Pancreas (tissue), 10 donors: ENCODE measurements around the gene CHST8. TPM values are rescaled to one million over a fixed set of nuclear protein-coding genes. Genes with fewer than 3 reads are reported as not detected.

ENCODE experiments used
- ATAC-seq, 4 donors: fragments of 200-7000 bp; cut with Tn5 transposase; one replicate each; pipeline versions ENCODE4 v1.8.0 to v1.9.1; 2020; ENCODE audit warnings: mild to moderate bottlenecking in 4 of 4, moderate library complexity in 4 of 4
- DNase-seq, 6 donors: peaks; one replicate each; pipeline ENCODE4 v3.0.0-alpha.2; 2020
- FAIRE-seq: peaks from 2 replicates; lab custom pipeline; 2012; peaks lifted over from hg19 to GRCh38; lab: Jason Lieb, UNC
- H3K27ac ChIP-seq, 4 donors: fragments of 200-600 bp; sonication (generic); 1 replicate in 3 of 4; 2 replicates in 1 of 4; pipeline versions ENCODE4 v1.5.0 to v1.8.0; 2020
- H3K27me3 ChIP-seq, 4 donors: fragments of 200-600 bp; one replicate each; pipeline ENCODE4 v1.8.0; 2021
- H3K36me3 ChIP-seq, 3 donors: fragments of 200-600 bp; sonication (generic) in 1 of 3; one replicate each; pipeline versions ENCODE4 v1.5.0 to v1.8.0; 2020 to 2021
- H3K4me1 ChIP-seq, 3 donors: fragments of 200-600 bp; one replicate each; pipeline ENCODE4 v1.8.0; 2021
- H3K4me3 ChIP-seq, 4 donors: fragments of 200-600 bp; sonication (generic) in 2 of 4; one replicate each; pipeline versions ENCODE4 v1.5.0 to v1.8.0; 2020 to 2021
- H3K9me3 ChIP-seq, 4 donors: fragments of 200-600 bp; one replicate each; pipeline ENCODE4 v1.8.0; 2021
- WGBS, 2 donors: extraction: QIAGEN DNeasy Blood & Tissue Kit; methylation state at CpG; one replicate each; pipeline ENCODE4 v1.1.7; 2013; 5-methylcytosine and 5-hydroxymethylcytosine counted together
- intact Hi-C, 3 donors: fragments of 100-400 bp; cut with DNase I; formaldehyde crosslinking; loops; one replicate each; pipeline versions ENCODE4 v1.11.1 to v1.14.2; 2022
- polyA plus RNA-seq, 2 donors: library from polyadenylated mRNA; stranded (reverse); fragments of 200-250 nt; gene quantifications; one replicate each; pipeline ENCODE4 v1.2.3, GENCODE V29; 2013
- total RNA-seq, 6 donors: library from RNA; stranded (reverse); fragmentation: NEBNext Ultra II Directional in 4 of 6; extraction: Animal tissue kit (Norgen Biotek cat#: 25700) in 4 of 6; gene quantifications; one replicate each; pipeline versions ENCODE4 v1.2.1 to v1.2.4, GENCODE V29; 2021 to 2023
- TF ChIP-seq, protein P1 (sequence below), 4 donors: fragments of 200-600 bp; sonication (generic) in 3 of 4; IDR thresholded peaks; one replicate each; pipeline versions ENCODE4 v1.5.0 to v1.8.0; 2021; ENCODE audit warnings: antibody characterized with exemption in 4 of 4
- donor health status: healthy with polysubstance abuse.
- donor health status: DM: no; HTN: no; CAD: no; lungs with moderate emphysema.
- donor health status: DM: no; HTN: no; CAD: no.
- donor health status: control.
- donor health status: control.
- donor health status: Bipolar disorder and iron deficiency.
- donor health status: DM: yes; HTN: yes; CAD: no.
- donor health status: DM: no; HTN: no; CAD: no.
- donor health status: DM: no; HTN: no; CAD: no.
- donor health status: DM: yes; HTN: yes; CAD: no.

CHST8 gene
- total and polyA plus RNA-seq, 8 donors: 0.41 to 3.6 (median 0.89) TPM

DNA sequence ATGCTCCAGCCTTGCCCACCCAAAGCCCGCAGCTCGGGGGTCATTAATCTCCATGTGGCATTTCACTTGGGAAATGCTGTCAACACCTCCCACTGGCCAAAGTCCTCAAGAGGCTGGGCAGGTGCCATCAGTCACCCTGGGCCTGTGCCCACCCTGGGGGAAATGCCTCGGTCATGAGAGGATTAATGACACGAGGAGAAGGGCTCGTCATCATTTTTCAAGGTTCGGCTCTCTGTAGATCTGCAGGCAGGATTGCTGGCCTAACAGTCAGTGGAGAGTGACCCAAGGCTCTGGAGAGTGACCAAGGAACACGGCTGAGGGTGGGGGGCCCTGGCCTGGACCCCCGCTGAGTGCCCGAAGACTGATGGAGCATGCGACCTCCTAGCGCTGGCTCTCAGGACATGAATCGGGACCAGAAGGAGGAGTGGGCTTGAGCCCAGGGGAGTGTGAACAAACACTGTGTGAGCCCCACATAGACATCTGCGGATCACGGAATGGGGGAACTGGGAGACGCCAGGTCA is 159.7 kb downstream of the CHST8 start:
- no peak for FAIRE-seq
- intact Hi-C loops: loop anchor here (5.0 to 10.0 kb wide), 3 partner anchors 203 to 316 kb away; no protein-coding TSS in a partner anchor
- DNase-seq: peak in 1 of 6 donors; percentile 27

DNA sequence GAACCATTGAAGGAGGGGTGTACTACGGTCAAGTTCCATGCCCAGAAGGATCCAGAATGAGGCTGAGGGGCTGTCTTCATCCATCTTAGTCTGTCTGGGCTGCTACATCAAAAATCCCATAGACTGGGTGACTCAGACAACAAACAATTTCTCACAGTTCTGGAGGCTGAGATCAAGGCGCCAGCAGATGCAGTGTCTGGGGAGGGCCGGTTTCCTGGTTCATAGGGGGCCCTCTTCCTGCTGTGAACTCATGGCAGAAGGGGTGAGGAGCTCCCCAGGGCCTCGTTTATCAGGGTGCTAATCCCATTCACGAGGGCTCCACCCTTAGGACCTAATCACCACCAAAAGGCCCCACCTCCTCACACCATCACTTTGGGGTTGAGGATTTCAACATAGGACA is 160.2 kb downstream of the CHST8 start:
- Histone ChIP-seq H3K9me3 (no peaks in the 10 kb centered on the region), H3K36me3 (no peaks in the 10 kb centered on the region), H3K4me3 (no peak overlapping the region), H3K27ac (no peak overlapping the region), H3K4me1 (no peaks in the 10 kb centered on the region), H3K27me3 (peaks cover 0 to 4% (median 0%) of the 10 kb centered on the region in 4 donors)
- TF ChIP-seq, protein P1, sequence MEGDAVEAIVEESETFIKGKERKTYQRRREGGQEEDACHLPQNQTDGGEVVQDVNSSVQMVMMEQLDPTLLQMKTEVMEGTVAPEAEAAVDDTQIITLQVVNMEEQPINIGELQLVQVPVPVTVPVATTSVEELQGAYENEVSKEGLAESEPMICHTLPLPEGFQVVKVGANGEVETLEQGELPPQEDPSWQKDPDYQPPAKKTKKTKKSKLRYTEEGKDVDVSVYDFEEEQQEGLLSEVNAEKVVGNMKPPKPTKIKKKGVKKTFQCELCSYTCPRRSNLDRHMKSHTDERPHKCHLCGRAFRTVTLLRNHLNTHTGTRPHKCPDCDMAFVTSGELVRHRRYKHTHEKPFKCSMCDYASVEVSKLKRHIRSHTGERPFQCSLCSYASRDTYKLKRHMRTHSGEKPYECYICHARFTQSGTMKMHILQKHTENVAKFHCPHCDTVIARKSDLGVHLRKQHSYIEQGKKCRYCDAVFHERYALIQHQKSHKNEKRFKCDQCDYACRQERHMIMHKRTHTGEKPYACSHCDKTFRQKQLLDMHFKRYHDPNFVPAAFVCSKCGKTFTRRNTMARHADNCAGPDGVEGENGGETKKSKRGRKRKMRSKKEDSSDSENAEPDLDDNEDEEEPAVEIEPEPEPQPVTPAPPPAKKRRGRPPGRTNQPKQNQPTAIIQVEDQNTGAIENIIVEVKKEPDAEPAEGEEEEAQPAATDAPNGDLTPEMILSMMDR (IDR thresholded peaks at IDR 0.05): no peak
- DNase-seq (peak in 1 of 6 donors; percentile 15), ATAC-seq (no peak), FAIRE-seq (no peak)
- intact Hi-C loops: loop anchor here (5.0 to 10.0 kb wide), 3 partner anchors 203 to 315 kb away; no protein-coding TSS in a partner anchor
- 56 to 65% methylated on average over 5 of the region's 5 CpGs for WGBS, 2 donors

More for the DNA sequence above, 159.7 kb downstream of the CHST8 start:
- Histone ChIP-seq H3K4me1 (no peaks in the 10 kb centered on the region), H3K9me3 (no peaks in the 10 kb centered on the region), H3K27me3 (peaks cover 0 to 4% (median 0%) of the 10 kb centered on the region in 4 donors), H3K27ac (no peak overlapping the region), H3K36me3 (no peaks in the 10 kb centered on the region), H3K4me3 (no peak overlapping the region)
- WGBS, 2 donors: 51 to 58% methylated on average over 15 of the region's 15 CpGs
- TF ChIP-seq, protein P1 (IDR thresholded peaks at IDR 0.05): no peak
- ATAC-seq: no peak

DNA sequence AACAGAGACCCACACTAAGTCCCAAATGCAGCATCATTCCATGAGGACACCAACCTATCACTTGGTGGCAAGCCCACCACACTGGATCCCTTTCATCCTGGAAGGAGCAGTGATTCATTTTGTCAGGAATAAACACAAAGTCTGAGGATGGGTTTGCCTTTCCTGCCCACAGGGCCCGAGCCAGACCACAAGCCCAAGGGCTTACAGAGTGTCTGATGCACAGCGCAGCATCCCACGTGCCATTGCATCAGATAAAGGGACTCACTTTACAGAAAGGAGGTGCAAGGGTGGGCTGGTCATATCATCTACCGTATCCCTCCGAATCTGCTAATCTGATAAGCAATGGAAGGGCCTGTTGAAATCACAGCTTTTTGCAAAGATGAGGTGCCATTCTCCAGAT is 162.7 kb downstream of the CHST8 start:
- intact Hi-C loops: loop anchor here (5.0 to 10.0 kb wide), 3 partner anchors 200 to 313 kb away; no protein-coding TSS in a partner anchor
- Histone ChIP-seq H3K4me1 (no peaks in the 10 kb centered on the region), H3K27ac (no peak overlapping the region), H3K36me3 (no peaks in the 10 kb centered on the region), H3K27me3 (peaks cover 0 to 4% (median 0%) of the 10 kb centered on the region in 4 donors), H3K4me3 (no peak overlapping the region), H3K9me3 (no peaks in the 10 kb centered on the region)
- WGBS, 2 donors: 70 to 75% methylated on average over 5 of the region's 5 CpGs
- DNase-seq (no peak), ATAC-seq (no peak), FAIRE-seq (no peak)
- TF ChIP-seq, protein P1 (IDR thresholded peaks at IDR 0.05): no peak

DNA sequence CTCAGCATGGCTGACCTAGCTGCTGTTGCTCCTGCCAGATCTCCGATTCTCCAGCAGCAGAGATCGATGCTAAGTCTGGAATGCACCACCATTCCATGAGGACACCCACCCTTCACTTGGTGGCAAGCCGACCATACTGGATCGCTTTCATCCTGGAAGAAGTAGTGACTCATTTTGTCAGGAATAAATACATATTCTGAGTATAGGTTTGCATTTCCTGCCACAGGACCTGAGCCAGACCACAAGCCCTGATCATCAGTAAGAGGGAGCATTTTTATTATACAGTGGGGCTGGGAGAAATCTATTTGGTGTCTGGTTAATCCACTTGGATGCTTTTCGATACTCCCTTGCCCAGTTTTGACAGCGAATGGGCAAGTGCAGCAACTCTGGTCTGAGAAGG is 164.0 kb downstream of the CHST8 start:
- TF ChIP-seq, protein P1 (IDR thresholded peaks at IDR 0.05): no peak
- FAIRE-seq (no peak), ATAC-seq (no peak), DNase-seq (no peak)
- Histone ChIP-seq H3K36me3 (no peaks in the 10 kb centered on the region), H3K27ac (no peak overlapping the region), H3K4me3 (no peak overlapping the region), H3K9me3 (no peaks in the 10 kb centered on the region), H3K27me3 (no peaks in the 10 kb centered on the region), H3K4me1 (no peaks in the 10 kb centered on the region)
- intact Hi-C loops: loop anchor here in 2 of 3 donors (10.0 kb wide), 2 partner anchors 199 to 309 kb away; no protein-coding TSS in a partner anchor
- 63 to 72% methylated on average over 6 of the region's 6 CpGs for WGBS, 2 donors

DNA sequence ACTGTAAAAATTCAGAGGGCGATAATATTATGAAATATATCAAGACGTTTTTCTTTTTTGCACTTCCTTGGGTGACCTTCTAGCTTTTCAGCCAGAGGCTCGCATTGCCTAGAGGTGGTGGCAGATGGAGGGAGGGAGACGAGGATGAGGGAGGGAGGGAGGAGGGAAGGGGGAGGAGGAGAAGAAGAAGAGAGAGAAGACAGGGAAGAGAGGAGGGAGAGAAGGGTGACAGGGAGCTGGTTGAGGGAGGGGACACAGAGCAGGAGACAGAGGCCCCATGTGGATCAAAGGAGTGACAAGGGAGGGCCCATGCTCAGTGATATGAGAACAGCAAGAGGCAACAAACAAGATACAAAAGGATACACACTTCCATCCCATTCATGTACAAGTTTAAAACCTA is 166.9 kb downstream of the CHST8 start:
- H3K4me1 ChIP-seq: no peaks in the 10 kb centered on the region
- H3K27me3 ChIP-seq: no peaks in the 10 kb centered on the region
- H3K4me3 ChIP-seq: no peak overlapping the region
- 46 to 54% methylated on average over 4 of the region's 4 CpGs for WGBS, 2 donors
- TF ChIP-seq, protein P1 (IDR thresholded peaks at IDR 0.05): no peak
- no peaks in the 10 kb centered on the region for H3K9me3 ChIP-seq
- H3K27ac ChIP-seq: no peak overlapping the region
- intact Hi-C loops: loop anchor here in 2 of 3 donors (10.0 kb wide), 2 partner anchors 196 to 306 kb away; no protein-coding TSS in a partner anchor
- FAIRE-seq (no peak), DNase-seq (no peak), ATAC-seq (no peak)
- no peaks in the 10 kb centered on the region for H3K36me3 ChIP-seq
